Osteoblast (primary cell): ENCODE data around the gene KAT2A. TPM values are rescaled to one million over a fixed set of nuclear protein-coding genes. Genes with fewer than 3 reads are reported as not detected.

ENCODE experiments used
- DNase-seq: peaks from one replicate; pipeline ENCODE4 v3.0.0; 2011; ENCODE audit warnings: low spot score, mixed read lengths; ENCODE audit not compliant: insufficient read length; ENCODE audit errors: missing footprints
- H2AFZ ChIP-seq: 2 replicates; pipeline ENCODE4 v1.6.0; 2011; ENCODE audit warnings: mild to moderate bottlenecking, low read length
- H3K27ac ChIP-seq: 2 replicates; pipeline ENCODE4 v1.5.1; 2011; ENCODE audit warnings: mild to moderate bottlenecking, low read depth, low read length, moderate library complexity
- H3K27me3 ChIP-seq: 2 replicates; pipeline ENCODE4 v1.6.0; 2012; ENCODE audit warnings: mild to moderate bottlenecking, control low read depth, inconsistent platforms, low read length, moderate library complexity; ENCODE audit not compliant: insufficient read depth
- H3K36me3 ChIP-seq: 2 replicates; pipeline ENCODE4 v1.5.1; 2011; ENCODE audit warnings: mild to moderate bottlenecking, low read length, control low read depth, moderate library complexity; ENCODE audit not compliant: insufficient read depth
- H3K4me1 ChIP-seq: 2 replicates; pipeline ENCODE4 v1.5.1; 2011; ENCODE audit warnings: mild to moderate bottlenecking, low read length, control low read depth, moderate library complexity; ENCODE audit not compliant: insufficient read depth
- H3K4me2 ChIP-seq: 2 replicates; pipeline ENCODE4 v1.6.0; 2011; ENCODE audit warnings: mild to moderate bottlenecking, low read length; ENCODE audit not compliant: insufficient read depth
- H3K4me3 ChIP-seq: fragments of 200-600 bp; sonication (generic); 3 replicates; pipeline ENCODE4 v1.5.1; 2012; ENCODE audit warnings: mild to moderate bottlenecking, low read length, inconsistent platforms; ENCODE audit not compliant: insufficient read depth
- H3K79me2 ChIP-seq: 2 replicates; pipeline ENCODE4 v1.6.0; 2012; ENCODE audit warnings: mild to moderate bottlenecking, low read length, control low read depth, inconsistent platforms; ENCODE audit not compliant: insufficient read depth
- H3K9me3 ChIP-seq: 2 replicates; pipeline ENCODE4 v1.5.1; 2011; ENCODE audit warnings: low read depth, low read length, control low read depth
- H4K20me1 ChIP-seq: 2 replicates; pipeline ENCODE4 v1.6.0; 2012; ENCODE audit warnings: mild to moderate bottlenecking, low read length, control low read depth; ENCODE audit not compliant: insufficient read depth
- CTCF ChIP-seq: IDR thresholded peaks from 2 replicates; pipeline ENCODE4 v1.5.1; 2011; ENCODE audit warnings: mild to moderate bottlenecking, low read depth, low read length, moderate library complexity; ENCODE audit errors: extremely low read depth
- total RNA-seq: library from RNA; depleted of rRNA; stranded (reverse); fragments of >200 nt; gene quantifications from 2 replicates; pipeline ENCODE4 v1.2.3, GENCODE V29; 2012

Gene KAT2A
- total RNA-seq, 1 donor, result 9.0 TPM

GRCh38 chr17:42075789-42076188, 45.4 kb downstream of the KAT2A start:
- no peaks in the 10 kb centered on the region for H3K36me3 ChIP-seq
- no peak overlapping the region for H2AFZ ChIP-seq
- no peaks in the 10 kb centered on the region for H4K20me1 ChIP-seq
- no peak for TF ChIP-seq CTCF
- DNase-seq, result peak; percentile 63
- no peaks in the 10 kb centered on the region for H3K9me3 ChIP-seq
- no peak overlapping the region for H3K4me3 ChIP-seq
- H3K27me3 ChIP-seq, result peaks cover 31% of the 10 kb centered on the region
- H3K79me2 ChIP-seq, result no peaks in the 10 kb centered on the region
- H3K4me2 ChIP-seq, result no peak overlapping the region
- H3K4me1 ChIP-seq, result no peaks in the 10 kb centered on the region
- no peak overlapping the region for H3K27ac ChIP-seq

DNA sequence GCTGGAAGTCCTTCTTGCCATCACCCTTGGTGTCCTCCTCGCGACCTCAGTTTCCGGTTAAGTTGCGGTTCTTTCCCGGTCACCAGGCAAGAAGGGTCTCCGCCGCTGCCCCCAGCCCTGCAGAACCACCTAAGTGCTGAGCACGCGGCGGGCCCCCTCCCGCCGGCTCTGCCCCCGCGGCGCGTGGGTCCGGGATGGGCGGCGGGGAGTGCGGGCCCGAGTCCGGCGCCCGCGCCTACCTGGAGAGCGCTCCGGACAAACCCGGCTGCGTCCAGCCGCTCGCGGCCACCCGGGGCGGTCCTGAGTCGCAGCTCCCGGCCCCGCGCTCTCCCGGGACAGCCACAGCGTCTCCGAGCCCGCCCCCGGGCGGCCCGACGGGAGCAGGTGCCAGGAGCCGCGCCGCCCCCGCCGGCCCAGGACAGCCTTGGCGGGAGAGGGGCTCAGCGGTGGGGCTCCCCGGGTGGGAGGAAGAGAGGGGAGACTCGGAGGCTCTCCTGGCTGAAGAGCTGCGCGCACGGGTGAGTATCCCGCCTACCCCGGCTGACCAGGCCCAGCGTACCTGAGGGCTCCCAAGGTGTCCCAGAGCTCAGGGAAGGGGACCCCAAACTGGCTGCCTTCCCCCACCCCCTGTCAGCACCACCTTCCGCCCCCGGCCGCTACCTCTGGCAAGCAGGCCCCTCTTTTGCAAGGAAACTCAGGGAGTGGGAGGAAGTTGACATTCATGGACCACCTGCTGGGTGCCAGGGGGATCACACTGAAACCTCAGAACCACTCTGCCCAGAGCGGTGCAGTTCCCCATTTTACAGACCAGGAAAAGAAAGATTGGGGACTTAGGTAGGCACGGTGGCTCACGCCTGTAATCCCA, 48.6 kb downstream of the KAT2A start:
- Histone ChIP-seq H3K79me2 (no peaks in the 10 kb centered on the region), H3K27ac (no peak overlapping the region), H3K9me3 (no peaks in the 10 kb centered on the region), H3K4me2 (no peak overlapping the region), H3K4me3 (no peak overlapping the region), H3K27me3 (peaks cover 42% of the 10 kb centered on the region), H4K20me1 (no peaks in the 10 kb centered on the region), H3K4me1 (no peaks in the 10 kb centered on the region), H3K36me3 (no peaks in the 10 kb centered on the region), H2AFZ (no peak overlapping the region)
- TF ChIP-seq CTCF, result no peak
- no peak for DNase-seq

DNA sequence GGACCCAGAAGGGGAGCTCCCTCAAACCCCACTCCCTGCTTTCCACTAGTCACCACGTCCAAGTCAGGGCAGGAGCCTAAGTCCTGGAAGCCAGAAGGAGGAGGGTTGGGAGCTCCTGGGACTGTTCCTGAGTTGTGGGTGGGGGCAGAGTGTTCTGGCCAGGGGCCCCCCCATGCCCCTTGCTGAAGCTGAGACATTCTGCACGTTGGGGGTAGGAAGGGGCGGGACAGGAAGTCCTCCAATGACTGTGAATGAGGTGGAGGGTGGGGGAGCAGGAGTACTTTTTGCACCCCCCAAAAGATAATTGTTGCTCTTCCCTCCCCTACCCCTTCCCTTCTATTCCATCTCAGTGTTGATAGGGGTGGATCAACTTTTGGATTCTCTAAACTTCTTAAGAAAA, 49.4 kb downstream of the KAT2A start:
- no peak overlapping the region for H2AFZ ChIP-seq
- TF ChIP-seq CTCF, result no peak
- no peaks in the 10 kb centered on the region for H3K79me2 ChIP-seq

GRCh38 chr17:42068979-42069378, 52.2 kb downstream of the KAT2A start:
- Histone ChIP-seq H3K36me3 (no peaks in the 10 kb centered on the region), H4K20me1 (no peaks in the 10 kb centered on the region), H3K27ac (no peak overlapping the region), H3K9me3 (no peaks in the 10 kb centered on the region), H3K79me2 (no peaks in the 10 kb centered on the region), H3K27me3 (peaks cover 46% of the 10 kb centered on the region), H3K4me2 (no peak overlapping the region), H3K4me1 (no peaks in the 10 kb centered on the region), H3K4me3 (no peak overlapping the region), H2AFZ (no peak overlapping the region)
- DNase-seq, result no peak
- no peak for TF ChIP-seq CTCF

More for the DNA sequence above, 49.4 kb downstream of the KAT2A start:
- no peak overlapping the region for H3K4me3 ChIP-seq
- no peak for DNase-seq
- no peaks in the 10 kb centered on the region for H3K9me3 ChIP-seq
- no peaks in the 10 kb centered on the region for H4K20me1 ChIP-seq
- H3K4me1 ChIP-seq, result no peaks in the 10 kb centered on the region
- no peak overlapping the region for H3K27ac ChIP-seq
- no peak overlapping the region for H3K4me2 ChIP-seq
- no peaks in the 10 kb centered on the region for H3K36me3 ChIP-seq
- peaks cover 43% of the 10 kb centered on the region for H3K27me3 ChIP-seq
